NT2/D1 (cell line): ENCODE measurements around the gene RAPSN.
A peak's percentile ranks its signal among the peaks of the same experiment; 100 is the strongest.

ENCODE experiments used
- DNase-seq: peaks from one replicate; pipeline ENCODE4 v3.0.0-alpha.2; 2011; ENCODE audit warnings: low read depth, low spot score
- H3K27me3 ChIP-seq: 2 replicates; pipeline ENCODE4 v1.6.0; 2011; ENCODE audit warnings: mild to moderate bottlenecking; ENCODE audit not compliant: insufficient read length, insufficient read depth
- H3K36me3 ChIP-seq: 2 replicates; pipeline ENCODE4 v1.6.1; 2011; ENCODE audit warnings: mild to moderate bottlenecking, low read length, mixed read lengths; ENCODE audit not compliant: insufficient read depth, insufficient read length
- H3K4me1 ChIP-seq: 2 replicates; pipeline ENCODE4 v1.5.1; 2011; ENCODE audit not compliant: insufficient read depth, insufficient read length
- H3K4me3 ChIP-seq: 2 replicates; pipeline ENCODE4 v1.5.1; 2011; ENCODE audit warnings: low read depth; ENCODE audit not compliant: insufficient read length
- H3K9ac ChIP-seq: 2 replicates; pipeline ENCODE4 v1.6.0; 2011; ENCODE audit warnings: low read depth; ENCODE audit not compliant: insufficient read length
- H3K9me3 ChIP-seq: 2 replicates; pipeline ENCODE4 v1.5.1; 2011; ENCODE audit warnings: mild to moderate bottlenecking, low read length; ENCODE audit not compliant: insufficient read depth
- SUZ12 ChIP-seq: IDR thresholded peaks from 2 replicates; pipeline ENCODE4 v1.6.1; 2011; ENCODE audit not compliant: insufficient read length, insufficient read depth; ENCODE audit errors: extremely low read depth
- YY1 ChIP-seq: IDR thresholded peaks from 2 replicates; pipeline ENCODE4 v1.6.1; 2011; ENCODE audit not compliant: insufficient read length, insufficient read depth
- ZNF274 ChIP-seq: IDR thresholded peaks from 2 replicates; pipeline ENCODE4 v1.6.1; 2011; ENCODE audit warnings: mild to moderate bottlenecking, low read depth, low read length

The RAPSN gene

DNA sequence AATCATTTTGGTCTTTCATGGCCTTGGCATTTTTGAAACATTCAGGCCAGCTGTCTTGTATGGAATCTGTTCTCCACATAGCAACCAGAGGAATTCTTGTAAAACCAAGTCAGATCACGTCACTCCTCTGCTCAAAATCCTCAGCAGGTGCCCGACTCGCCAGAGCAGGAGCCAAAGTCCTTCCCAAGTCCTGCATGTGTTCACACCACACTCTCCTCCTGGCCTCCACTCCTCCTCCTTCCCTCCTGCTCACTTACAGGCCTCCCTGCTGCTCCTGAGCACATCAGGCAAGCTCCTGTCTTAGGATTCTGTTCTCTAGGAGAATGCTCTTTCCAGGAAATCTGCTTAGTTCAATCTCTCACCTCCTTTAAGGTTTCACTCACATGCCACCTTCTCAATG is 15.8 kb downstream of the RAPSN start:
- Histone ChIP-seq H3K4me1 (no peaks in the 10 kb centered on the region), H3K4me3 (no peak overlapping the region), H3K9ac (no peak overlapping the region), H3K36me3 (no peaks in the 10 kb centered on the region), H3K9me3 (no peaks in the 10 kb centered on the region), H3K27me3 (no peaks in the 10 kb centered on the region)
- TF ChIP-seq SUZ12 (no peak), YY1 (no peak), ZNF274 (no peak)
- no peak for DNase-seq

DNA sequence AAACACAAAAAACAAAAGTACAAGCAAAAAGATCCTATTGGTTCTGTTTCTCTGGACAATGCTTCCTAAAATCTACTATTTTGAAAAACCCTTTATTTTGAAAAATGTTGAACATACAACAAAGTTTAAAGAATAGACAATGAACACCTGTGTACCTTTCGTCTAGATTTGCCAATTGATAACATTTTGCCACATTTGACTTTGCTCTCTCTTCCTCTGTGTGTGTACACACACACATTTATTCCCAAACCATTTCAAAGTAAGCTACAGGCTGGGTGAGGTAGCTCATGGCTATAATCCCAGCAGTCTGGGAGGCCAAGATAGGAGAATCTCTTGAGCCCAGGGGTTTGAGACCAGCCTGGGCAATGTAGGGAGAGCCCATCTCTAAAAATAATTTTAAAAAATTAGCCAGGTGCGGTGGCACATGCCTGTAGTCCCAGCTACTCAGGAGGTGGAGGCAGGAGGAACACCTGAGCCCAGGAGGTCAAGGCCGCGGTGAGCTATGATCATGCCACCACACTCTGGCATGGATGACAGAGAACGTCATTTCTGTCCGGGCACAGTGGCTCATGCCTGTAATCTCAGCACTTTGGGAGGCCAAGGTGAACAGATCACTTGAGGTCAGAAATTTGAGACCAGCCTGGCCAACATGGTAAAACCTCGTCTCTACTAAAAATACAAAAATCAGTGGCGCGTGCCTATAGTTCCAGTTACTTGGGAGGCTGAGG is 17.4 kb downstream of the RAPSN start:
- Histone ChIP-seq H3K36me3 (no peaks in the 10 kb centered on the region), H3K4me1 (peaks cover 3% of the 10 kb centered on the region), H3K9me3 (no peaks in the 10 kb centered on the region), H3K27me3 (no peaks in the 10 kb centered on the region), H3K9ac (no peak overlapping the region), H3K4me3 (no peak overlapping the region)
- no peak for DNase-seq
- TF ChIP-seq YY1, result no peak
- TF ChIP-seq SUZ12, result no peak
- no peak for TF ChIP-seq ZNF274

DNA sequence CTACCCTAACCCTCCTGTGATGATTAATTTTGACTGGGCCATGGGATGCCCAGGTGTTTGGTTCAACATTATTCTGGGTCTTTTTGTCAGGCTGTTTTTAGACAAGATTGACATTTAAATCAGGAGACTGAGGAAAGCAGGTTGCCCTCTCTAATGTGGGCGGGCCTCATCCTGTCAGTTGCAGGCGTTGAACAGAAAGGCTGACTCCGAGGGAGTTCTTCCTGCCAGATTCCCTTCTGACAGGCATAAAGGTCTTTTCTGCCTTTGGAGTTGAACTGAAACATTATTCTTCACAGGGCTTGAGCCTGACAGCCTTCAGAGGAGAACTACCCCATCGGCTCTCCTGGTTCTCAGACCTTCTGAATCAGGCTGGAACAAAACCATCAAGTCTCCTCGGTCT is 18.4 kb downstream of the RAPSN start:
- no peak for DNase-seq
- H3K36me3 ChIP-seq, result no peaks in the 10 kb centered on the region
- H3K4me3 ChIP-seq, result no peak overlapping the region
- H3K4me1 ChIP-seq, result peaks cover 3% of the 10 kb centered on the region
- no peaks in the 10 kb centered on the region for H3K27me3 ChIP-seq
- TF ChIP-seq YY1 (no peak), SUZ12 (no peak), ZNF274 (no peak)
- H3K9ac ChIP-seq, result no peak overlapping the region
- no peaks in the 10 kb centered on the region for H3K9me3 ChIP-seq

DNA sequence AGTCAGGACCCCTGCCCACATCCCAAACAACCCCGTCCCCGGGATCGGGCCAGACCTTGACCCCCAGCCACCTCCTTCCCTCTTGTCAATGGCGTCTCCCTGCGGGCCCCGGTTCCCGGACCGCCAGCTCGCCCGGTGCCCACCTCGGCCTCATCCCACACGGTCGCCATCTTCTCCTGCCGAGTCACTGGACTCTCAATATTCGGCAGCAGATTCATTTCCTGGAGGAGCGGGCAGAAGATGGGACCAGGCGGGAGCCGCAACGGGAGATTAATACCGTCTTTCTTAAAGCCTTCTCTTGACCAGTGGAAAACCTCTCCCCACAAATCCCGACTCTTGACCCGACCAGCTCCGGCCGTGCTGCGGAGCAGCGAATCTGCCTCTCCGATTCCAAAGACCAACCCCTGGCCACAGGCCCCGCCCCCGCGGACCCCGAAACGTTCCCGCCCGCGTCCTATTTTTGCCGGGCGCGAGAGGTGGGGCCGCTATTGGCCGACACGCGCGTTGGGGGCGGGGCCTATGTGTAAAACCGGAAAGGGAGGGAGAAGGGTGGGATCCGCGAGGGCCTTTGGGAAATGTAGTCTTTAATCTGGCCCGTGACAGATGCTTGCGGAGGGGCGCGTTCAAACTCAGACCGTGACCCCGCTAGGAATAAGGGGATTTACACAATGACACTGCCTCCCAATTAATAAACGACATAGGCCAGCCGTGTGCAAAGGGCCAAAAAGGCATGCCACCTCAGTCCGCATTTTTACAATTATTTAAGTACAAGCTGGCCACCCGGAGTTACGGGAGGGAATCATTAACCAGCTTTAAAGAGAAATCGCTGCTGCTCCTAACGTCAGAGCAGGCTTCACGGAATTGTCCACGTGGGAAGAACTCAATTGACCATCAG is 22.6 kb downstream of the RAPSN start, which contains the start of gene PSMC3:
TSS of gene PSMC3 (minus strand) at position 378 of the 895 bp plus-strand sequence. CDS start at position 218, 160 bp downstream.
- DNase-seq, result peak; percentile 93
- H3K9ac ChIP-seq, result peak within 1 kb of the TSS; percentile 100
- H3K4me3 ChIP-seq, result peak within 1 kb of the TSS; percentile 96
- H3K36me3 ChIP-seq, result peaks cover 41% of the 10 kb centered on the region
- peak; percentile 91 for TF ChIP-seq YY1
- TF ChIP-seq SUZ12, result no peak
- no peak for TF ChIP-seq ZNF274
- H3K4me1 ChIP-seq, result peaks cover 9% of the 10 kb centered on the region
- no peaks in the 10 kb centered on the region for H3K9me3 ChIP-seq
- no peaks in the 10 kb centered on the region for H3K27me3 ChIP-seq

DNA sequence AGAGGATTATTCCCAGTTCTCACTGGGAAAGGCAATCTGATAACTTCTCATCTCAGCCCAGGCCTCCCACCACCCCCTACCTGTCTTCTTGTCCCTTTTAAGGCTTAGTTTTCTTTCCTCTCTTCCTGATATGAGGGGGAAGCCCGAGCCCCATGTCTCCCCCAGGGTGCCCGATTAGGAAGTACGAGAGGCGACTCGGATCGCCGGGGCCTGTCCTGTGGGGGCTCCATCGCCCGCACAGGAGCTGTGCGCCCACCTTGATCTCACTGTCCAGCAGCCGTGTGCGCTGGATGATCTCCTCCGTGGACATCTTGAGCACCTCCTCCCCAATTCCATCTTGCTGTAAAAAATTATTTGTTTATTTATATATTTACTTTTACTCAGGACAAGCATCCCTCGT is 23.3 kb downstream of the RAPSN start:
- H3K4me3 ChIP-seq, result peak overlapping the region; percentile 96
- H3K36me3 ChIP-seq, result peaks cover 48% of the 10 kb centered on the region
- H3K9ac ChIP-seq, result peak overlapping the region; percentile 100
- H3K9me3 ChIP-seq, result no peaks in the 10 kb centered on the region
- no peak for TF ChIP-seq ZNF274
- H3K27me3 ChIP-seq, result no peaks in the 10 kb centered on the region
- DNase-seq, result no peak
- H3K4me1 ChIP-seq, result peaks cover 9% of the 10 kb centered on the region

DNA sequence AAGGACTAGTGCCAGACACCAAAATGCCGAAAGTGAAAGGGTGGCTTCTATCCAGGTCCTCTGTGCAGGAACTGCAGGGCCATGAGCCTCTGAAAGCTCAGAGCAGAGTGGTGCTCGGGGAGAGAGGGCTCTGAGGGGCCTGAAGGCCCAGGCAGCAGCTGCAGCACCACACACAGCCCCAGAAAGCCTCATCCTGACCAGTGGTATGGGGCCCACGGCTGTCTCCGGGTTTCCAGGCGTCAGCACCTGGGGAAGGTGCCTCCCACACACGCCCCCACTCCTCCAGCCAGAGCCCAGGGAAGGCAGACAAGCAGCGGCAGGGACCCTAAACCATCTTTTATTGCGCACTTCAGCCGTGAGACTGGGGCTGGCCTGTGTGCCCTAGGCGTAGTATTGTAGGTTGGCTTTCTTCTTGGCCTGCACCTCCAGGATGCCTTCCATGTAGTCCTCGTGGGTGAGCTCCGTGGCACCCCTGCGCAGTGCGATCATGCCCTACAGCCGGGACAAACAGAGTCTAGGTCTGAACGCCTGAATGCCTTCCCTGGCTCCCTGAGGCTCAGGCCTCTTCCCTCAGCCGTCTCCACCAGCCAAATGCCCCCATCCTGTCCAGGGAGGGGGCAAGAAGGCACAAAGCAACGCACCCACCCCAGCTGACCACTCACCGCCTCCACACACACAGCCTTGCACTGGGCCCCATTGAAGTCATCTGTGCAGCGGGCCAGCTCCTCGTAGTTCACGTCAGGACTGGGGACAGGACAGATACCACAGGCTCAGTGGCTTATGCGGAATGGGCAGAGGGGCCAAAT is 30.3 kb downstream of the RAPSN start:
- DNase-seq, result no peak
- H3K36me3 ChIP-seq, result peaks cover 95% of the 10 kb centered on the region
- H3K9ac ChIP-seq, result no peak overlapping the region

DNA sequence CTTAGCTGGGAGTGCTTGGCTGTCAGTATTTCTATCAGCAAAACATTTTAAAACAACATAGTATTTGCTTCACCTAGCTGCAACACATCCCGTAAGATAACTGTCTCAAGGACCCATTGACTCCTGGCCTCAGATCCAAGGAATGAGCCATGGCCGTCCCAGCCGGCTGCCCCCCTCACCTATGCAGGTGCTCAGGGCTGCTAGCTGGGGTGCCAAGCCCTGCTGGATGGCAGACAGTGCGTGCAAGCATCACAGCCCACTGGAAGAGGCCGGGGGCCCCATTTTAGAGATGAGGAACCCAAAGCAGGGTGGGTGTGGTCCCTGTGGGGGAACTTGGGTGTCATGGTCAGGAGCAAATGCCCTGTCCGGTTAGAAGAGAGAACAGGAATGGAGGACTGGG is 31.2 kb downstream of the RAPSN start:
- Histone ChIP-seq H3K4me3 (no peak overlapping the region), H3K4me1 (peaks cover 30% of the 10 kb centered on the region), H3K27me3 (no peaks in the 10 kb centered on the region), H3K9me3 (no peaks in the 10 kb centered on the region), H3K9ac (no peak overlapping the region), H3K36me3 (peaks cover 92% of the 10 kb centered on the region)
- DNase-seq, result no peak
- no peak for TF ChIP-seq SUZ12
- TF ChIP-seq ZNF274, result no peak

More for the DNA sequence above, 30.3 kb downstream of the RAPSN start:
- H3K9me3 ChIP-seq, result no peaks in the 10 kb centered on the region
- no peaks in the 10 kb centered on the region for H3K27me3 ChIP-seq
- H3K4me1 ChIP-seq, result peaks cover 27% of the 10 kb centered on the region
- H3K4me3 ChIP-seq, result no peak overlapping the region
- TF ChIP-seq YY1 (no peak), SUZ12 (no peak), ZNF274 (no peak)
